Sigmoid colon (tissue), 4 donors: Measurements from ENCODE around the gene ACOX2.

Source experiments
- POLR2A ChIP-seq, 2 donors: fragments of 450-650 bp; IDR thresholded peaks; one replicate each; pipeline ENCODE4 v1.6.1; 2016; ENCODE audit warnings: antibody characterized with exemption in 2 of 2, mild to moderate bottlenecking in 2 of 2, moderate library complexity in 2 of 2
- POLR2AphosphoS5 ChIP-seq, 4 donors: sonication (generic); formaldehyde crosslinking; IDR thresholded peaks; one replicate each; pipeline ENCODE4 v1.6.1; 2017; ENCODE audit warnings: antibody characterized with exemption in 4 of 4
- TF ChIP-seq, protein P1 (sequence below), 4 experiments: fragments of 450-650 bp in 3 of 4; fragments of 200-600 bp in 1 of 4; IDR thresholded peaks; one replicate each; pipeline ENCODE4 v1.5.1; 2016 to 2019; ENCODE audit warnings: antibody characterized with exemption in 4 of 4, mild to moderate bottlenecking in 3 of 4, moderate library complexity in 2 of 4

GRCh38 chr3:58584690-58585004 is 47.7 kb upstream of the ACOX2 start:
- peak in 1 of 4 donors; percentile 34 for TF ChIP-seq POLR2AphosphoS5 (IDR thresholded peaks at IDR 0.05)
- no peak for TF ChIP-seq POLR2A (IDR thresholded peaks at IDR 0.05)
- TF ChIP-seq, protein P1, sequence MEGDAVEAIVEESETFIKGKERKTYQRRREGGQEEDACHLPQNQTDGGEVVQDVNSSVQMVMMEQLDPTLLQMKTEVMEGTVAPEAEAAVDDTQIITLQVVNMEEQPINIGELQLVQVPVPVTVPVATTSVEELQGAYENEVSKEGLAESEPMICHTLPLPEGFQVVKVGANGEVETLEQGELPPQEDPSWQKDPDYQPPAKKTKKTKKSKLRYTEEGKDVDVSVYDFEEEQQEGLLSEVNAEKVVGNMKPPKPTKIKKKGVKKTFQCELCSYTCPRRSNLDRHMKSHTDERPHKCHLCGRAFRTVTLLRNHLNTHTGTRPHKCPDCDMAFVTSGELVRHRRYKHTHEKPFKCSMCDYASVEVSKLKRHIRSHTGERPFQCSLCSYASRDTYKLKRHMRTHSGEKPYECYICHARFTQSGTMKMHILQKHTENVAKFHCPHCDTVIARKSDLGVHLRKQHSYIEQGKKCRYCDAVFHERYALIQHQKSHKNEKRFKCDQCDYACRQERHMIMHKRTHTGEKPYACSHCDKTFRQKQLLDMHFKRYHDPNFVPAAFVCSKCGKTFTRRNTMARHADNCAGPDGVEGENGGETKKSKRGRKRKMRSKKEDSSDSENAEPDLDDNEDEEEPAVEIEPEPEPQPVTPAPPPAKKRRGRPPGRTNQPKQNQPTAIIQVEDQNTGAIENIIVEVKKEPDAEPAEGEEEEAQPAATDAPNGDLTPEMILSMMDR (IDR thresholded peaks at IDR 0.05), result no peak
